ENCODE measurements around the gene NEDD8.
A peak's percentile ranks its signal among the peaks of the same experiment; 100 is the strongest.
"Not testable (repeated sequence)": the region's sequence is repeated elsewhere in the genome, so short reads cannot be mapped to it uniquely, and the experiment has no call there.

The NEDD8 gene

GRCh38 chr14:24245350-24245749, 13.2 kb upstream of the NEDD8 start:
- DNase-seq = not testable (repeated sequence)

GRCh38 chr14:24243336-24243836, 11.2 kb upstream of the NEDD8 start:
- no peak for DNase-seq

- peak; percentile 99 for DNase-seq
Measured at GRCh38 chr14:24241829-24242443, 9.8 kb upstream of the NEDD8 start.

GRCh38 chr14:24240110-24240918, 8.1 kb upstream of the NEDD8 start:
- no peak for DNase-seq

- DNase-seq = no peak
Measured at GRCh38 chr14:24238527-24239037, 6.4 kb upstream of the NEDD8 start.

- no peak for DNase-seq
Measured at GRCh38 chr14:24238123-24238522, 6.0 kb upstream of the NEDD8 start.

GRCh38 chr14:24237463-24237955, 5.3 kb upstream of the NEDD8 start:
- DNase-seq = no peak

- no peak for DNase-seq
Measured at GRCh38 chr14:24236689-24237462, 4.7 kb upstream of the NEDD8 start.

GRCh38 chr14:24235804-24236688, 3.9 kb upstream of the NEDD8 start:
- no peak for DNase-seq

GRCh38 chr14:24234095-24235005, 2.2 kb upstream of the NEDD8 start:
- DNase-seq = no peak

- no peak for DNase-seq
Measured at GRCh38 chr14:24233538-24233866, 1.3 kb upstream of the NEDD8 start.

- DNase-seq = no peak
Measured at GRCh38 chr14:24232645-24233537, 724 bp upstream of the NEDD8 start, which contains the start of gene GMPR2. TSS of gene GMPR2 (plus strand) at chr14:24232929. CDS start at chr14:24233254, 325 bp downstream.

GRCh38 chr14:24231263-24232120, 675 bp downstream of the NEDD8 start:
- no peak for DNase-seq

- DNase-seq = no peak
Measured at GRCh38 chr14:24228902-24229301, 3.3 kb downstream of the NEDD8 start.

- no peak for DNase-seq
Measured at GRCh38 chr14:24226473-24226872, 5.7 kb downstream of the NEDD8 start.

GRCh38 chr14:24224618-24225071, 7.5 kb downstream of the NEDD8 start:
- DNase-seq = no peak

GRCh38 chr14:24222987-24223386, 9.2 kb downstream of the NEDD8 start:
- not testable (repeated sequence) for DNase-seq

GRCh38 chr14:24219521-24219920, 12.6 kb downstream of the NEDD8 start:
- DNase-seq = no peak

- no peak for DNase-seq
Measured at GRCh38 chr14:24219080-24219479, 13.1 kb downstream of the NEDD8 start.
